NCI-H1930 (cell line): ENCODE measurements around the gene DOC2A.

Experiments used
- DNase-seq, 2 experiments: peaks; one replicate each; lab custom pipeline; 2025; lab: John Stamatoyannopoulos, UW

The DOC2A gene

DNA sequence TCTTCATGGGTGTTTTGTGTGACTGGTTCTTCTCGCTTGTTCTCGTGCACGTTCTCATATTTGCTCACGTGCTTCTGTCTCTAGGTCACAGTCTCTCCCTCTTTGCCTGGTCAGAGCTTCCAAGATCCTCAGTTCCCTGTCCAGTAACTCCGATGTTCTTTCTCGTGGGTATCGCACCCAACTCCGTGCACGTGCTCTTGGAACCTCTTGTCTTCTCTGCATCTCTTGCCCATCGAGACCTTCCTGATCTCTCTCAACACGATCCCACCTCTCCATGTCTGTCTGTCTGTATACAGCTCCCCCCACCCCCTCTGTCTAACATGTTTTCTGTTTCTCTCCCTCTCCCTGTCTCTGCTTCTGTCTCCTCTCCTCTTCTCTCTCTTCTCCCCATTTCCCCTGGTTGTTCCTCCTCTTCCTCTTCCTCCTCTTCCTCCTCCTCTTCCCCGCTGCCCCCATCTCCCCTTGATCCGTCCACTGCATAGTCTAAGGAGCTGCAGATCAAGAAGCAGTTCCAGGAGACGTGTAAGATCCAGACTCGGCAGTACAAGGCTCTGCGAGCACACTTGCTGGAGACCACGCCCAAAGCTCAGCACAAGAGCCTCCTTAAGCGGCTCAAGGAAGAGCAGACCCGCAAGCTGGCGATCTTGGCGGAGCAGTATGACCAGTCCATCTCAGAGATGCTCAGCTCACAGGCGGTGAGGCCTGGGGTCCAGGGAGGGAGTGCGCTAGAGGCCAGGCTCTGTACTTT lies 21.5 kb downstream of the DOC2A start:
- DNase-seq: no peak

DNA sequence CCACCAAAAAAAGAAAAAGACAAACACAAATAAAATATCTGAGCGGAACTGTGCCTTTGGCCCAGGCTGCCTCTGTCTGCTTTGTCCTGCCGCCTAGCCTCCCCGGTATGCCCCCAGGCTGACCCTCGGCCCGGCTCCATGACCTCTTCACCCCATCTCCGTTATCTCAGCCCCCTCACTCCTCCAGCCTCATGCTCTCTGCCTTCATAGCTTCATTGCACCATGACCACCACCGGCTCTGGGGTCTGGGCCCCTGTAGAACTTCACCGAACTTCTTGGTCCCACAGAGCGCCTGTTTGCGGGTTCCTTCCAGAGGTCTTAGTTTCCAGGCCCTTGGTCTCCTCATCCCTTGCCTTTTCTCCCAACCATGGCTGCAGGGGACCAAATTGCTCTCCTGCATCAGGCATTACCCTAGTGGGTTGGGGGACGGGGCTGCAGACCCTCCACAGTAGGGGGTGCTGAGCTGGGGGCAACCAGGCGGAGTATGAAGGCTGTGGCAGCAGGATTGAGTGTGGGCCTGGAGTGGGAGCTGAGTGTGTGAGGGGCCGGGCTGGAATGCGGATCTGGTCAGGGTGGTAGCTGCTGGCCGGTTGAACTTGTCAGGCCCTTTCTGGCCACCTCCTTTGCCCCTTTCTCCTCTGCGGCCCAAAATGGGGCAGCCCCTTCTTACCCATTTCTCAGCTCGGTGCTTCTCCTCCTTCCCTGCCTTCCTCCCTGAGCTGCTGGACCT lies 22.3 kb downstream of the DOC2A start:
- DNase-seq: no peak

DNA sequence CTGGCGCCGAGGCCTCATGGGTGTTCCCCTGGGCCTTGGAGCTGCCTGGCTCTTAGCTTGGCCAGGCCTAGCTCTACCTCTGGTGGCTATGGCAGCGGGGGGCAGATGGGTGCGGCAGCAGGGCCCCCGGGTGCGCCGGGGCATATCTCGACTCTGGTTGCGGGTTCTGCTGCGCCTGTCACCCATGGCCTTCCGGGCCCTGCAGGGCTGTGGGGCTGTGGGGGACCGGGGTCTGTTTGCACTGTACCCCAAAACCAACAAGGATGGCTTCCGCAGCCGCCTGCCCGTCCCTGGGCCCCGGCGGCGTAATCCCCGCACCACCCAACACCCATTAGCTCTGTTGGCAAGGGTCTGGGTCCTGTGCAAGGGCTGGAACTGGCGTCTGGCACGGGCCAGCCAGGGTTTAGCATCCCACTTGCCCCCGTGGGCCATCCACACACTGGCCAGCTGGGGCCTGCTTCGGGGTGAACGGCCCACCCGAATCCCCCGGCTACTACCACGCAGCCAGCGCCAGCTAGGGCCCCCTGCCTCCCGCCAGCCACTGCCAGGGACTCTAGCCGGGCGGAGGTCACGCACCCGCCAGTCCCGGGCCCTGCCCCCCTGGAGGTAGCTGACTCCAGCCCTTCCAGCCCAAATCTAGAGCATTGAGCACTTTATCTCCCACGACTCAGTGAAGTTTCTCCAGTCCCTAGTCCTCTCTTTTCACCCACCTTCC lies 23.3 kb downstream of the DOC2A start:
- no peak for DNase-seq

DNA sequence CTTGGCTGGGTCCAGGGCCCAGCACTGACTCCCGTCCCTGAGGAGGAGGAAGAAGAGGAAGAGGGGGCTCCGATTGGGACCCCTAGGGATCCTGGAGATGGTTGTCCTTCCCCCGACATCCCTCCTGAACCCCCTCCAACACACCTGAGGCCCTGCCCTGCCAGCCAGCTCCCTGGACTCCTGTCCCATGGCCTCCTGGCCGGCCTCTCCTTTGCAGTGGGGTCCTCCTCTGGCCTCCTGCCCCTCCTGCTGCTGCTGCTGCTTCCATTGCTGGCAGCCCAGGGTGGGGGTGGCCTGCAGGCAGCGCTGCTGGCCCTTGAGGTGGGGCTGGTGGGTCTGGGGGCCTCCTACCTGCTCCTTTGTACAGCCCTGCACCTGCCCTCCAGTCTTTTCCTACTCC lies 23.9 kb downstream of the DOC2A start:
- no peak for DNase-seq

DNA sequence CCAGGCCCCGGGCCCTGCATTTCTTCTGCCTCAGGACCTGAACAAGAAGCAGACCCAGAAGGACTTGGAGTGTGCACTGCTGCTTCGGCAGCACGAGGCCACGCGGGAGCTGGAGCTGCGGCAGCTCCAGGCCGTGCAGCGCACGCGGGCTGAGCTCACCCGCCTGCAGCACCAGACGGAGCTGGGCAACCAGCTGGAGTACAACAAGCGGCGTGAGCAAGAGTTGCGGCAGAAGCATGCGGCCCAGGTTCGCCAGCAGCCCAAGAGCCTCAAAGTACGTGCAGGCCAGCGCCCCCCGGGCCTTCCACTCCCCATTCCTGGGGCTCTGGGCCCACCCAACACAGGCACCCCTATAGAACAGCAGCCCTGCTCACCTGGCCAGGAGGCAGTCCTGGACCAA lies 24.6 kb downstream of the DOC2A start:
- DNase-seq: no peak

DNA sequence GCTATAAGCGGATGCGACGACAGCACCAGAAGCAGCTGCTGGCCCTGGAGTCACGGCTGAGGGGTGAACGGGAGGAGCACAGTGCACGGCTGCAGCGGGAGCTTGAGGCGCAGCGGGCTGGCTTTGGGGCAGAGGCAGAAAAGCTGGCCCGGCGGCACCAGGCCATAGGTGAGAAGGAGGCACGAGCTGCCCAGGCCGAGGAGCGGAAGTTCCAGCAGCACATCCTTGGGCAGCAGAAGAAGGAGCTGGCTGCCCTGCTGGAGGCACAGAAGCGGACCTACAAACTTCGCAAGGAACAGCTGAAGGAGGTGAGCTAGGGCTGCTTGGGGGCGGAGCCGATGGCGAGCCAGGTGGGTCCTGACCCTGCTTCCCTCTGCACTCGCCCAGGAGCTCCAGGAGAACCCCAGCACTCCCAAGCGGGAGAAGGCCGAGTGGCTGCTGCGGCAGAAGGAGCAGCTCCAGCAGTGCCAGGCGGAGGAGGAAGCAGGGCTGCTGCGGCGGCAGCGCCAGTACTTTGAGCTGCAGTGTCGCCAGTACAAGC lies 25.5 kb downstream of the DOC2A start:
- DNase-seq: no peak

DNA sequence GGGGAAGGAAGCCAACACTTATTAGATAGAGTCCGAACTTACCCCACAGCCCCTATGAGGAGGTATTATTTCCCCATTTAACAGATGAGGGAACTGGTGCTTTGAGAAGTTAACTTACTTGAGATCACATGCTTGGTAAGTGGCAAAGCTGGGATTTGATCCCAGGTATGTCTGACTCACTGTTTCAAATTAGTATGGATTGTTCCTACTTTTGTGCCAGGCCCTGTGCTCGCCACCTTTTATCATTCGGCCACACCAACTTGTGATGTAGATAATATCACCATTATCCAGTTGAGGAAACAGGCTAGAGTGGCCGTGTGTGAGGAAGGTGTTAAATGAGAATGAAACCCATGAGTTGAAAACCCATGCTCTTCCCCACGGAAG lies 26.1 kb downstream of the DOC2A start:
- DNase-seq: no peak

DNA sequence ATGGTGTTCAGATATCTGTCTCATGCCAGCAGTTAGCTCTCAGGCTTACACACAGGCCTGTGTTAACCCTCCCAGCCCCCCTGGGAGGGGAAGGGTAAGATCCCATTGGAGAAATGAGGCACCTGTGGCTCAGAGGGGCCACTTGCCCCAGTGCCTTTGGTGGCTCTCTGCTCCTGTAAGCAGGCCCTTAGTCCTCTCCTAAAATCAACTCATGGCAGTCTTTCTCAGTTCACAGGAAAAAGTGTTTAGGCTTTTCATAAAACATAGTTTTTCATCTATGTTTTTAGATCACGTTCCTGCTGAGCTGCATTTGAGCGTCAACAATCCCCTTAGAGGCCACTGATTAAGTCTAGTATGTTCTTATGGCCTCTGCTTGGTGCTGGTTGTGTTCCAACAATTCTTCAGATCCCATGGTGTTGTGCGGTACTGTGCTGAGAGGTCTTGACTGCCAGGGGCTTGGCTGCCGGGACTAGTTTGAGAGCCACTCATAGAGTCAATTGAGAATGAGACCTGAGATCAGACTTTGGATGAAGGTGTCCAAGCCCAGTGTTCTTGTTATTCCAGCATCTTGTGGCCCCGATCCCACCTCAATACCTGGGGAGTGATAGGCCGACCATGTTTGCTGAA lies 26.6 kb downstream of the DOC2A start:
- no peak for DNase-seq

DNA sequence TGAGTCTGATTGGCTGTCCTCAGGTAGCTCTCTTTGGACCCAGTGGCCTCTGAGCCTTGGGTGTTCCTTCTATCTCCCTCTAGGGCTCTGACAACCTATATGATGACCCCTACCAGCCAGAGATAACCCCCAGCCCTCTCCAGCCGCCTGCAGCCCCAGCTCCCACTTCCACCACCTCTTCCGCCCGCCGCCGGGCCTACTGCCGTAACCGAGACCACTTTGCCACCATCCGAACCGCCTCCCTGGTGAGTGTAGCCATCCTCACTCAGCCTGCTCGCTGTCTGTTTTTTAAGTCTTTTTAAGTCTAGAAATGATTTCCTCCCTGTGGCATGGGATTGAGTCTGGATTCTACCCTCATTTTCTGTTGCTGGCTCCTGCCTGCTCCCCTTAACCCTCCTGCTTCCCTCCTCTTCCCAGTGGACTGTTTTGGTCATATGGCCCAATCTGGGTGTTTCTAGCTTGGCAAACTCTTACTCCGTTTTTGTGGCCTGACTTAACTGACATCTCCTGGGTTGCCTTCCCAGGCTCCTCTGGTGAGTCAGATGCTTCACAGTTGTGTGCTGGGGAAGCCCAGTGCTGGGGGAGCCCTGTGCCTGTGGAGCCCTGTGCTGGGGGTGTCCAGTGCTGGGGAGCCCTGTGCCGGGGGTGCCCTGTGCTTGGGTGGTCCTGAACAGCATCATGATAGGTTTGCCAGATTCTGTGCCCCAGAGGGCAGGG lies 27.2 kb downstream of the DOC2A start:
- no peak for DNase-seq

DNA sequence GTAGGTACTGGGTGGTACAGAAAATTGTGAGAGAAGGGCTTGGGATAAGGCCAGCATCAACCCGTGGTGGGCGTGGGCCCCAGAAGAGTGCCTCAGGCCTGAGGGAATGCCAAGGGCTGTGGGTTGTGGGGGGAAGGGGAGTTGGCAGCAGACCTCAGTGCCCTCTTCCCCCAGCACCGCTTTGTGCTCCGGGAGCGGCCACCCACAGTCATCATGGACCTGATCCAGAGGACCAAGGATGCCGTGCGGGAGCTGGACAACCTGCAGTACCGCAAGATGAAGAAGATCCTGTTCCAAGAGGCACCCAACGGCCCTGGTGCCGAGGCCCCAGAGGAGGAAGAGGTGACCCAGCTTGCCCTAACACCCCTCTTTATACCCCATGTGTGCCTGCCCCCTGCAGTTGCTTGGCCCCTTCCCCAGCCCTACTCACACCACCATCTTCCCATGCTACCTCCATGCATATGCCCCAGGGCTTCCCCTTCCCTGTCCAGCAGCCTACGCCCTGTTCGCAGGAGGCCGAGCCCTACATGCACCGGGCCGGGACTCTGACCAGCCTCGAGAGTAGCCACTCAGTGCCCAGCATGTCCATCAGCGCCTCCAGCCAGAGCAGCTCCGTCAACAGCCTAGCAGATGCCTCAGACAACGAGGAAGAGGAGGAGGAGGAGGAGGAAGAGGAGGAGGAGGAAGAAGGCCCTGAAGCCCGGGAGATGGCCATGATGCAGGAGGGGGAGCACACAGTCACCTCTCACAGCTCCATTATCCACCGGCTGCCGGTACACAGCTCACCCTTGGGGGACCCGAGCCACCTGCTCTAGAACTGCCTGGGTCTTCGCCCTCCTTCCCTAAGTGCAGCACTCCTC lies 28.0 kb downstream of the DOC2A start:
- no peak for DNase-seq

DNA sequence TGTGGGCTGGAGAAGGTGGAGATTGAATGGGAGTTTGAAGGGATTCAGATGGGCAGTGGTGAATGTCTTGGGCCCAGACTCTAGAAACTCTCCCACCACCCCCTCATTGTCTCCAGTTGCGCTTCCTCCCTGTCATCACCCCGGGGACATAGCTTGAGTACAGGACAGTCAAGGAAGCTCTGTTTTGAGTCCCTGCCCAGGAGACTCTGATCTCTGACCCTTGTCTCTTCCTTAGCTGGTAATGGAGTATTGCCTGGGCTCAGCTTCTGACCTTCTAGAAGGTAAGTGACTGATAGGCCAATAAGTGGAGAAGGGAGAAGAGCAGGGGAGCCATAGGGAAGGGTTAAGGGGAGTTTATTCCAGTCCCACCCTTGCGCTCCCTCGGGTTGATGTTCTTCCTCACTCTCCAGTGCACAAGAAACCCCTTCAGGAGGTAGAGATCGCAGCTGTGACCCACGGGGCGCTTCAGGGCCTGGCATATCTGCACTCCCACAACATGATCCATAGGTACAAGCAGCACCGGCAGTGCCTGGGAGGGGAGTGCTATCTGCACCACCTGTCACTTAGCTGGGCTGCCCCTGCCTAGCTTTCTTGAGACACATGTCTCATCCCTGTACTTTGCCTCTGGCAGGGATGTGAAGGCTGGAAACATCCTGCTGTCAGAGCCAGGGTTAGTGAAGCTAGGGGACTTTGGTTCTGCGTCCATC lies 32.1 kb downstream of the DOC2A start:
- DNase-seq: no peak

DNA sequence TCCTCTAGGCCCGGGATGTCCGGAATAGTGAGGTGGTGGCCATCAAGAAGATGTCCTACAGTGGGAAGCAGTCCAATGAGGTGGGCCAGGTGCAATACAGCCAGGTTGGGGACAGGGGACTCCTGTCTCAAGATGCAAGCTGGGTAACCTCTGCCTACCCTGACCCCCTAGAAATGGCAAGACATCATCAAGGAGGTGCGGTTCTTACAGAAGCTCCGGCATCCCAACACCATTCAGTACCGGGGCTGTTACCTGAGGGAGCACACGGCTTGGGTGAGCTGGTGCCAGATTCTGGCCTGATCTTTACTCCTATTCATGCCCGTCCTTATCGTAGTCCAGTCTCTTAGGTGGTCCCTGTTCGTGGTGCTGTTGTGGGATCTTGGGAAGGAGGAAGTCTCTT lies 32.7 kb downstream of the DOC2A start:
- DNase-seq: no peak

DNA sequence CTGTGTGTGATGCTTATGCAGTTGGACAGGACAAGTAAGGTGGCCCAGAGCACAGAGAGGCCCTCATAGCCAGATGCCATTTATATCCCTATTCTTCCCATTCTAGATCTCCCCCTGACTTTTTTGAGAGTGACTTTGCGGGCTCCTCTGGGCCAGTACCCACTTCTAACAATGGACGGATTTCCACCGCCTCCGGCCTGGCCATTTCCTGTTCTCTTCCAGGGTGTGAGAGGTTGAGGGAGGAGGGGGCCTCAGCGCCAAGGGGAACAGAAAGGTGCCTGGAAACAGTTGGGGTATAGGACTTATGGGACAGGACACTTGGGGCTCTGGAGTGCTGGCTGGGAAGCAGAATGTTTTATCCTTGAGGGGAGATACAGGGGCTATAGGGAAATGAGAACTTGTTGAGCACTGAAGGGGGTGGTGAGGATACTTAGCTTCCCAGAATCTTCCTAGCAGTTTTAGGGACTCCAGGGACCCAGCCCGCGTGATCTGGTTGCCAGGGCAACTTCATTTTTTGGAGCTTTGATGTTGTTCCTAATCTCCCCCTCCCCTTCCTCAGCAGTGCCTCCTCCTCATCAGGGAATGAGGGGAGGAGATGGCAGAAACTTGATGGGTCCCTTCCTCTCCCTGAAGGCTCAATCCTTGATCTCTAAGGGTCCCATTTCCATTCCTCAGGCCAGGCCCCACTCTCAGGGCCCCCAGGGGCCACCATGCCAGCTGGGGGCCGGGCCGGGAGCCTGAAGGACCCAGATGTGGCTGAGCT lies 33.6 kb downstream of the DOC2A start:
- DNase-seq: no peak

DNA sequence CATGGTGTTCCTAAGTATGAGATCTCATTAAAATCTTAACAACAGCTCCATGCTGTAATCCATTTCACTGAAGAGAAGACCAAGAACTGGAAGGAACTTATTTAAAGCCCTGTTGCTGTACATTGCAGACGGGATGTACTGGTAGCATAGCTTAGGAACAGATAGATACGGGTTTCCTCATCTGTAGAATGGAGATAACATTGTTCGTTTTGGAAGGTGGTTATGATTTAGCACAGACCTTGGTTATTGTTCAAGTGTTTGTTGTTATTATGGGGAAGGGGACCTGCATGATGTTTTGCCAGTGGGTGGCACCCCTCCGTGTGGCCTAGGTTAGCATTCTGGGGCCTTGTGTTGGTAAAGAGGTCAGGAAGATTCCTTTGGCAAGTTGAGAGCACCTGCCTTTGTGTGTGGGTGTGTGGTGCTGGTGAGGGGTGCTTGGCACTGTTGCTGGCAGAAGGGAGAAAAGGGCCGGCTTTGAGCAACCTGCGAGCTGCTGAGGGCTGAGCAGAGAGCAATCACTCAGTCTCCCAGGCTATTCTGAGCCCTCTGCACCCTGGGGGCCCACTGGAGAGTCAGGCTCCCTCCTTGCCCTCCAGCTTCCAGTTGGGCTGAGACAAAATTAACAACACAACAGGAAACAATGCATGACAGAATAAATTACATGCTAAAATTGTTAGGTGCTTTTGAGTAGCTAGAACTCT lies 34.9 kb downstream of the DOC2A start:
- no peak for DNase-seq

DNA sequence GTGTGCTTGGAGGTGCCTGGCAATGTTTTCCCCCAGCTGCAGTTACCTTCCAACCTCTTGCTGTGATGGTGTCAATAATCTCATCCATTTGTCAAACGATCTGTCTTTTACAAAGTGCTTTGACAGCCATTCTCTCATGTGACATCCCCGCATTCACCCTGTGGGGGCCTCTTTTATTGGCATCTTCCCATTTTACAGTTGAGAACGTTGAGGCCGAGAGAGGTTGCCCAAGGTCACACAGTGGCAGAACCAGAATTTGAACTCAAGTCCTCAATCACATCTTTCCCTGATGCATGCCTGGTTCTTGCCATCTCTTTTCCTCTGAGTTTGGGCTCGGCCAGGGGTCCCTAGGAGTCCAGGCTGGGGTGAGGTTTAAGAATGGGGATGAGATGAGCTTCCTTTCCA lies 35.7 kb downstream of the DOC2A start:
- DNase-seq: no peak

DNA sequence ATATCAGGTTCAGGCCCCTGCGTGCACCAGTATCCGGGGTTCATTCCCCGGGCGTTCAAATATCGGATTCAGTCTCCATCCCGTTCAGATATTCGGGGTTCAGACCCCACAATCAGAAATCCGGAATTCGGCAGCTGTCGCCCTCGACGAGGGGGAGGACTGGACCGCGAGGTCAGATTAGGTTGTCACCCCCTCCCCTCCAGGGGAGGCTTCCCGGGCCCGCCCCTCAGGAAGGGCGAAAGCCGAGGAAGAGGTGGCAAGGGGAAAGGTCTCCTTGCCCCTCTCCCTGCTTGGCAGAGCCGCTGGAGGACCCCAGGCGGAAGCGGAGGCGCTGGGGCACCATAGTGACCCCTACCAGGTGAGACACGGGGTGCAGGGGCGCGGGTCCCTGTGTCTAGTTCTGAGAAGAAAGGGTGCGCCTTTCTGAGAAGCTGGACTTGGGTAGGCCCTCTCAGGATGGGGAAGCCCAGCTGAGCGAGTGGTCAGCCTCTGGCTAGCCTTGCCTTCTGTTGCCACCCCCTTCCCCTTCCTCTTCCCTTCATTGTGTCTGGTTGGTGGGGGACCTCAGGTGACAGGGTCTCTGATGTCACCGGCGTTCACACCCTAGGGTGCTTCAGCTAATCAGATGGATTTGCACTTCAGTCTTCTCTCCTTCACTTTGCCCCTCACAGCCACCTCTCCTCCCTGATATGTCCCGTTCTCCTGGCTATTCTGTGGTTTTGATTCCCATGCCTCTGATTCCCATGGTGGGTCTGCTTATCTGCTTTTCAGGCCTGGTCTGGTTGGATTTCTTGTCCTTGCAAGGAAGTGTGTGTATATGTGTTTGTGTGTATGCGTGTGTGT lies 36.3 kb downstream of the DOC2A start:
- DNase-seq: no peak

DNA sequence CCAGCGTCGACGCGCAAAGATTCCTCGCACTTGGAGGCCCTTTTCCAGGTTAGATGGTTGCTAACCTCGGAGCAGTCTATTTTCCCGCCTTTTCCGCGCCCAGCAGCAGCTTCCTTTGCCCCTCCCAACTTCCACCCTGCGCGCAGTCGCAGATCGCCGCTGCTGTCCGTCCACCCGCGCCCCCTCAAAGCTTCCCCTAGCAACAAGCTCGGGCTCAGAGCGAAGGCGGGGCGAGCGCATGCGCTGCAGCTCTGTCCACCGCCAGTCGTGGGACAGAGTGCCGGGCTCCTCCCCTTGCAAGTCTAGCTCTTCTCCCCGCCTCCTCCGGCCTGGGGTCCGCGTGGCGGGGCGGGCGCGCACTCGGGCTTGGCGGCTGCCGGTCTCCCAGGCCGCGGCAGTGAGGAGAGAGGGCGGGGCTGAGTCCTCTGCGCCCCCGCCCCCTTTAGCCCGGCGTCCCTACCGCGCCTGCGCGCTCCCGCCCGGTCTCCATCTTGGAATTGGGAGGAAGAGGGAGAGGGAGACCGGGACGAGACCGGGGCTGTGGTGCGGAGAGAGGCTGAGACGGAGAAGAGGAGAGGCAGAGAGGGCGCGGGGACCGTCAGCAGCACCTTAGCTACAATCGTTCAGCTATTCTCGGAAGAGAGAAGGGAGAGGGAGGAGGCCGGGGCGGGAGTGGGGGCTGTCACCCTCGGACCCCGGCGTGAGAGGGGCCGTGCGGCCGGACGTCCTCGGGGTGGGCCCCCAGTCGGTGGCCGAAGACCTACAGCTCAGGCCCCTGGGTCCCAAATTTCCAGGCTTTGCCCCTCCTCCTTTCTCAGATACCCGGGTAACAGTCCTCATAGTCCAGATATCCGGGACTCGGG lies 37.2 kb downstream of the DOC2A start, which contains the start of gene TAOK2:
TAOK2 (plus strand) TSS at position 485 of the 863 bp plus-strand sequence. CDS start 3,905 bp downstream, outside the sequence.
- peak; percentile 99 for DNase-seq
